Glomerular visceral epithelial cell (primary cell): ENCODE results near the gene SULT6B1.

ENCODE experiments used
- DNase-seq: peaks from one replicate; pipeline ENCODE4 v3.0.0-alpha.2; 2016; ENCODE audit errors: extremely low spot score

SULT6B1 gene

GRCh38 chr2:37153224-37153623, 35.2 kb downstream of the SULT6B1 start:
- DNase-seq, result no peak

GRCh38 chr2:37149626-37150322, 38.7 kb downstream of the SULT6B1 start:
- no peak for DNase-seq

DNA sequence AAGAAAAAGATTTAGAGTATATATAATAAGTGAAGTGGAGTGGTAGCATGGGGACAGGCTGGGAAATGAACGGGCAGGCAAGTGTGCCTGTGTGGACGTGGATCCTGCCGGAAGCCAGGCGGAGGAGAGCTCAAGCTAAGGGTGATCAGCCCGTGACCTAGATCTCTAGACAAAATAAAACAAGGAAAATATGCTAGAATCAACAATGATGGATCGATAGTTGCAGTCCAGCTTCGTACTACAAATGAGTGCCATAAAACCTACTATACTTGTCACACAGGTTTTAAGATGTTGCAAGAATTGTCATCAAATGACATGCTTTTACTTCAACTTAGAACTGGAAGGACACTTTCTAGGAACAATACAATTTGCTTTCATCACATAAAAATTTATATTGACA, 40.1 kb downstream of the SULT6B1 start:
- no peak for DNase-seq

- DNase-seq, result no peak
These were observed 42.4 kb downstream of the SULT6B1 start for GRCh38 chr2:37146062-37146461.

DNA sequence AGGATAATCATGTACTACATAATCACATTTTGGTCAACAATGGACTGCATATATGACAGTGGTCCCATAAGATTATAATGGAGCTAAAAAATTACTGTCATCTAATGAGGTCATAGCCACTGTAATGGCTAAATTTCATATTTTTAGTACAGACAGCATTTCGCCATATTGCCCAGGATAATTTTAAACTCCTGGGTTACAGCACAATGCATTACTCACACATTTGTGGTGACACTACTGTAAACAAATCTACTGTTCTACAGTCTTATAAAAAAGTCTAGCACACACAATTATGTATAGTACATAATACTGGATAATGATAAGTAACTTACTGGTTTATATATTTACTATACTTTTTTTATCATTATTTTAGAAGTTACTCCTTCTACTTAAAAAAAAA, 44.5 kb downstream of the SULT6B1 start:
- DNase-seq, result no peak

DNA sequence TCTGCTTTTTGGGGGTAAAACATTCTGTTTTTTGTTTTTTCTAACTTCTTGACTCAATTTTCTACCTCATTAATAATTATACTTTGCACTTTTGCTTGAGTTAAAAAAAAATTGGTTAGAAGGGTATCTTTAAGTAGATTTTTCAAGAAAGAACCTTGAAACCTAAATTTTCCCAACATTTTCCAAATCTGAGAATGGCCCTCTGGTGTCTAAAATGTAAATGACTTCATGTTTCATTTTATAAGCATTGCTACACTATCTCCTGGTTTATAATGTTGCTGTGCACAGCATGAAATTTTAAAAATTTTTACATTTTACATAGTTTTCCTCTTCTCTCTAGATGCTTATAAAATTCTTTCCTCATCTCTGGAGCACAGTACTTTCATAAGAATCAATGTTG, 45.9 kb downstream of the SULT6B1 start:
- DNase-seq, result no peak

DNA sequence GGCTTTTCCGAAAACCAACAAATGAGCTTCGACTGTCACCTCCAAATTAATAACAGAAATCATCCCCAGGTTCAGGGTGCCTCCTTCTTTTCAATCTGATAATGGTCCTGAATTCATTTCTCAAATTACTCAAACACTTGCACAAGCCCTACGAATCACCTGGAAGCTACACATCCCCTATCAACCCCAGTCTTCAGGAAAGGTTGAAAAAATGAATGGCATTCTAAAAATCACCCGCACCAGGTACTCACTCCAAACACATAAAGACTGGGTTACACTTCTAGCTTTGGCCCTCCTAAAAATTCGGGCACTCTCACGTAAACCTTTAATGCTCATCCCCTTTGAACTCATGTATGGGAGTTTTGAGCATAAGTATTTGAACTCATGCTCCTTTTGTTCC, 55.6 kb downstream of the SULT6B1 start:
- no peak for DNase-seq

DNA sequence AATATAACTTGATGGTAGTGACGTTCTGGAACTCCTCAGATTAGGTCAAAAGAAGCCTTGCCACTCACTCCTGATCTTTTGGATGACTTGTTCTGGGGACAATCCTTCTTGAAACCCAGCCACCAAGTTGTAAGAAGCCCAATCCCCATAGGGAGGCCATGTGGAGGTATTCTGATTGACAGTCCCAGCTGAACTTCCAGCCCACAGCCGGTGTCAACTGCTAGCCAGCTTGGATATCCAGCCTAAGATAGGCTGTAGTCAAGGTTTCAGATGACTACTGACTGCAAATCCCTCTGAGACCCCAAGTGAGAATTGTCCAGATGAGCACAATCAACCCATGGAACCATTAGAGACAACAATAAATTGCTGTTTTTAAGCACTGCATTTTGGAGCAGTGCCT, 63.1 kb downstream of the SULT6B1 start:
- DNase-seq, result no peak

DNA sequence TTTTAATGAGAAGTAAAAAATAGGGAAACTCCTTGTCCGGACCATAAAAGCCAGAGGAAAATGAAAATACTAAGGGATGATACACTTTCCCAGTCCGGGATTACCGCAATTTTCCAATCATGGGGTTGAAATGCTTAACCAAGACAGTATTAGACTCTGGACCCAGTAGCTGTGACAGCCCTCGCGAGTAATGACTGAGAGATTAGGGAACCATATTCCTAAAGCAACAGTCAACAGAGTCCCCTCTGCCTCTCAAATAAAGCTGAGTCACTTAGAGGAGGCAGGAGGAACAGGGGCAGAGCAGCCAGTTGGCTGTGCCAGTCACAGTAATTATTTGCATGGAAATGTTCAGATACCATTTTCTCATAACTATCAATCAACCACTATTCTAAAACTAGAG, 69.3 kb downstream of the SULT6B1 start:
- no peak for DNase-seq
